GM12873 (cell line): Measurements from ENCODE around the gene LDAH.

Experiments used
- TF ChIP-seq, protein P1 (sequence below): IDR thresholded peaks from 2 replicates; pipeline ENCODE4 v1.5.1; 2012; ENCODE audit warnings: low read depth, mild to moderate bottlenecking, moderate library complexity, low read length, control low read depth; ENCODE audit not compliant: insufficient read depth; ENCODE audit errors: missing control alignments

LDAH gene

DNA sequence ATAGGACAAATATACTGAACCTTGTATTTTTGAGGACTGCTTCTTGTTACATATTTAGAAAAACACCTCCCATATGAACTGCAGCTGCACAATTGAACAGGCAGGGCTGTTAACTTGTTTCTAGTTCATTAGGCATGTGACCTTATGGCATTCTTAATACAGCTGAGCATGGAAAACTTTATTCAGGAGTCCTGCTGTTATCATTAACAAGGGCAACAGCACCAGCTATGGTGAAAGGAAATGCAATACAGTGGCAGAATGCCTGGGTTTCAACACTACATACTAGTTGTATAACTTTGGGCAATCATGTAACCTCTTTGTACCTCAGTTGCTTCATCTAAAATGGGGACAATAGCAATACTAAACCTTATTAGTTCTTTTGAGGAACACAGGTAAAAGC is 84.1 kb downstream of the LDAH start:
- TF ChIP-seq, protein P1, sequence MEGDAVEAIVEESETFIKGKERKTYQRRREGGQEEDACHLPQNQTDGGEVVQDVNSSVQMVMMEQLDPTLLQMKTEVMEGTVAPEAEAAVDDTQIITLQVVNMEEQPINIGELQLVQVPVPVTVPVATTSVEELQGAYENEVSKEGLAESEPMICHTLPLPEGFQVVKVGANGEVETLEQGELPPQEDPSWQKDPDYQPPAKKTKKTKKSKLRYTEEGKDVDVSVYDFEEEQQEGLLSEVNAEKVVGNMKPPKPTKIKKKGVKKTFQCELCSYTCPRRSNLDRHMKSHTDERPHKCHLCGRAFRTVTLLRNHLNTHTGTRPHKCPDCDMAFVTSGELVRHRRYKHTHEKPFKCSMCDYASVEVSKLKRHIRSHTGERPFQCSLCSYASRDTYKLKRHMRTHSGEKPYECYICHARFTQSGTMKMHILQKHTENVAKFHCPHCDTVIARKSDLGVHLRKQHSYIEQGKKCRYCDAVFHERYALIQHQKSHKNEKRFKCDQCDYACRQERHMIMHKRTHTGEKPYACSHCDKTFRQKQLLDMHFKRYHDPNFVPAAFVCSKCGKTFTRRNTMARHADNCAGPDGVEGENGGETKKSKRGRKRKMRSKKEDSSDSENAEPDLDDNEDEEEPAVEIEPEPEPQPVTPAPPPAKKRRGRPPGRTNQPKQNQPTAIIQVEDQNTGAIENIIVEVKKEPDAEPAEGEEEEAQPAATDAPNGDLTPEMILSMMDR: no peak

DNA sequence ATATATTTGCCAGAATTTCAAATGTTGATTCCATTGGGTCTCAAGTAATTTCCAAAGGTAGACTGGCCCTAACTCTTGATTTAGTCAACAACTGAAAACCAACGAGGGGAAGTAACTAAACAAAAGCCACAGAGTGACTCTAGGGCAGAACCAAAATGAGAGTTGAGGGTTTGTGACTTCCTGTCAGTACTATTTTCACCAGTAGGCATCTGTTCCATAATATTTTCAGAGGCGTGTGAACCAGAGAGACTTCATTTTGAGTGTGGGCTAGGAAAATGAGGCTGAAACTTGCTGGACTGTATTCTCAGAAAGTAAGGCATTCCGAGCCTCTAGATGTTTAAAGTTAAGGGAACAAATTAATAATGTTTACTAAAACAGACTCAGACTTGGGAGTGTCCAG is 85.4 kb downstream of the LDAH start:
- TF ChIP-seq, protein P1: no peak

DNA sequence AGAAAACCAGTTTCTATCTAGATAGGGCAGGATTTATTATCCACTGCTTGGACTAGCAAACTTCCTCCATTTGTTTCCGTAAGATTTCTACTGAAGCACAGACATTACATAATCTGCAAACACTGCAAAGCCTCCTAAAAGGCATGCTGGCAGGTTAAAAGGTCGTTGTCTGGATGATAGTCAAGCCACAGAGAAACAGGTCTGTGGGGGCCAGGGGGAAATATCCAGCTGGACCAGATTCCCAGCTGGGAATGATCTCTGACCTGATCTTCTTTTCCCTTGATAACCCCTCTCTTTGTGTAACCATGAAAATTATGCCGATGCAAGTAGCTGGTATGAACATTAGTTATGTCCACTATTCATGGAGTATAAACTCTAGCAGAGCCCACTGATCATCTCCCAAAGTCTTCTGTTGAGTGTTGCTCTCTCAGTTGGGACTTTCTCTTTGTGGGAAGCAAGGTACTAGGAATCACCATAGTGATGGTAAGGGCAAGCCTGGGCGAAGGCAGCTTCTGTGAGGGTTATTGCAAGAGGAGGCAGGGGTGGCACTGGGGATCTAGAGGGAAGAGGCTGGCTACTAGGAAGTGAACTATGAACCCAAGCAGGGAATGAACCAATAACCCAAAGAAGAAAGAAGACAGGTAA is 94.7 kb downstream of the LDAH start:
- TF ChIP-seq, protein P1: no peak

DNA sequence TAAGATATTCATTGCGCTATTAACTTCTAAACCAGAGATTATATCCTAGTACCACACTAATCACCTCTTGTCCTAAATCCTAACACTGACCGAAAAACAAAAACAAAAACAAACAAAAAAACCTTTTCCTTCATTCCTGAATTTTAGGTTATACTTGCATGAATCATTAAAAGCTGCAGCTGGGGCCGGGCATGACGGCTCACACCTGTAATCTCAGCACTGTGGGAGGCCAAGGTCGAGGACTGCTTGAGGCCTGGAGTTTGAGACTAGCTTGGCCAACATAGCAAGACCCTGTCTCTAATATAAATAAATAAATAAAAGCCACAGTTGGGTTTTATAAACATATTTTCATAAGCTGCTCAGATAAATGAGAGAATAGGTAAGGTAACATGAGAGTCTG is 96.0 kb downstream of the LDAH start:
- TF ChIP-seq, protein P1: no peak

DNA sequence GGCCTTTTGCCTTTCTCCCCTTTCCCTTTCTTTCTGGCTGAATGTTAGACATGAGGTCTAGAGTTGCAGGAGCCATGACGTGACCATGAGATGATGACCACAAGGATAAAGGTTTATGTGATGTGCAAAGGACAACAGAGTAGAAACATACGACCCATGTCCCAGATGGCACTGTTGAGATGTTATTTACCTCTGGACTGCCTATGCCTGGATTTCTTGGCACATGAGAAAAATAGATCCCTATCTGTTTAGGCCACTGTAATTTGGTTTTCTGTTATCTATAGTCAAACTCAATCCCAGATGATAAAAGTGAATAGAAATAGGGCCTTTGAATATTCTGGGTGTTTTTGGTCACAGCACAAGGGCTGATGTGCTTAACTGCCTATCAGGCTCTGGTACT is 97.1 kb downstream of the LDAH start:
- TF ChIP-seq, protein P1: no peak

DNA sequence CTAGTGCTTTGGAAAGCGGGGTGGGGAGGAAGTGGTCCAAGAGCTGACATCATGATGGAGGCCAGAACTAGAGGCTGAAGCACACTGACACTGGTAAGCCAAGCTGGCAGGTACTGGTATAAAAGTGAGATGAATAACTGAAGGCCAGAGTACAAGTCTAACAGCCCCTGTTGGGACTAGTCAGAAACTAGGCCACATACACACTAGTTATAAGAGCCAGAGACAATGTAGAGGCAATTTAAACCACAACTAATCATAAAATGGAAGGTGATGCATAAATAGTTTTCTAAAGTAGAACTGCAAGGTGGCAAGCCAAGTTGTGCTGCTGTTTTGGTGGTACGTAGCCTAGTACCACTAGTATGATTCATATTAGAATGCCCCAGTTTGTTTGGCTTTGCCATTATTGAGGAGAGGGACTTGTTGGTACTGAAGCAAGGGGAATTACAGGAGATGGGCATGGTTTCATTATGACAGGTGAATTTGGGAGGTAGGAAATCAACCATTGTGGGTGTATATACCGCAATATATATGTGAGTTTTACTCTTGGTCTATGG is 98.3 kb downstream of the LDAH start:
- TF ChIP-seq, protein P1: no peak

DNA sequence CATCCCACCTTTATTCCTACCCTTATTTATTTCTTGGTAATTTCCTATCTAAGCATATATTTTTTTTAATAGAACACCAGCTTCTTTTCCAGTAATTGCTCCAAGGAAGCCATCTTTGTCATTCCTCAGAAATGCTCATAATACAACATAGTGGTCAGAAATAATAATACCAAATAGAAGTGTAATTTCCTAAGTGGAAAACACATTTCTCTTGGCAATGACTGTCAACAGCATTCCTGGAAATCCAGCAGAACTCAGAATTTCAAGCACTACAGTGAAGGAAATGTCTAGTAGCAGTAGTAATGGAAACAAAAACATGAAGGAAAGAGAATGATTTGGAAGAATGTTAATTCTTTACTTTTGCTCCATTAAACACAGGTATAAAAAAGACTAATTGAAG is 99.4 kb downstream of the LDAH start:
- TF ChIP-seq, protein P1: no peak
